SK-N-SH (cell line): ENCODE data around the gene MBNL2. TPM values are rescaled to one million over a fixed set of nuclear protein-coding genes. Genes with fewer than 3 reads are reported as not detected.
A peak's percentile ranks its signal among the peaks of the same experiment; 100 is the strongest.

Source experiments
- CTCF ChIA-PET: fragments of 300-600, 350-600 bp; formaldehyde crosslinking; extraction: SDS; loops from one replicate; lab custom pipeline; 2021; lab: Yijun Ruan, JAX
- POLR2A ChIA-PET: fragments of 350-600 bp; sonication (Branson Sonifier 250); formaldehyde crosslinking; extraction: SDS; loops from one replicate; lab custom pipeline; 2020; ENCODE audit warnings: antibody characterized with exemption, inconsistent platforms; lab: Yijun Ruan, JAX
- DNase-seq: peaks from one replicate; pipeline ENCODE4 v3.0.0; 2012
- H2AFZ ChIP-seq: fragments of 200-600 bp; sonication (generic); 2 replicates; pipeline ENCODE4 v1.8.1; 2016; ENCODE audit warnings: antibody characterized with exemption, mild to moderate bottlenecking, low read depth
- H3F3A ChIP-seq: fragments of 200-600 bp; sonication (generic); replicated peaks from 2 replicates; pipeline ENCODE3; 2016; ENCODE audit warnings: antibody characterized with exemption, mild to moderate bottlenecking; ENCODE audit not compliant: insufficient read depth
- H3K27ac ChIP-seq, 2 experiments: fragments of 200-500 bp in 1 of 2; fragments of 200-600 bp in 1 of 2; sonication (Bioruptor generic) in 1 of 2; sonication (generic), shearing (Covaris generic) in 1 of 2; 2 replicates each; pipeline versions ENCODE4 v1.5.1 to v1.6.1; 2014 to 2016; ENCODE audit warnings: low read depth in 2 of 2, inconsistent platforms in 1 of 2, low read length in 1 of 2, mild to moderate bottlenecking in 1 of 2, mixed read lengths in 1 of 2
- H3K27me3 ChIP-seq: fragments of 200-600 bp; sonication (generic), shearing (Covaris generic); 2 replicates; pipeline ENCODE4 v1.6.1; 2016; ENCODE audit warnings: mixed run types; ENCODE audit not compliant: insufficient read depth
- H3K36me3 ChIP-seq, 2 experiments: fragments of 200-500 bp in 1 of 2; fragments of 200-600 bp in 1 of 2; sonication (Bioruptor generic) in 1 of 2; sonication (generic) in 1 of 2; replicated peaks in 1 of 2; 2 replicates each; pipeline versions ENCODE3 to v1.5.1; 2014 to 2016; ENCODE audit warnings: low read length in 1 of 2, mild to moderate bottlenecking in 1 of 2; ENCODE audit not compliant: insufficient read depth in 2 of 2, control insufficient read depth in 1 of 2
- H3K4me1 ChIP-seq, 2 experiments: fragments of 200-500 bp in 1 of 2; fragments of 200-600 bp in 1 of 2; sonication (Bioruptor generic) in 1 of 2; sonication (generic), shearing (Covaris generic) in 1 of 2; 2 replicates each; pipeline versions ENCODE4 v1.5.1 to v1.6.1; 2014 to 2016; ENCODE audit warnings: low read depth in 1 of 2, low read length in 1 of 2, mixed run types in 1 of 2; ENCODE audit not compliant: insufficient read depth in 2 of 2, control insufficient read depth in 1 of 2
- H3K4me2 ChIP-seq: fragments of 200-600 bp; sonication (generic), shearing (Covaris generic); 2 replicates; pipeline ENCODE4 v1.6.1; 2017; ENCODE audit warnings: mixed run types
- H3K4me3 ChIP-seq, 2 experiments: fragments of 200-500 bp in 1 of 2; fragments of 200-600 bp in 1 of 2; sonication (Bioruptor generic) in 1 of 2; sonication (generic), shearing (Covaris generic) in 1 of 2; 2 replicates each; pipeline versions ENCODE4 v1.5.1 to v1.8.1; 2014 to 2016; ENCODE audit warnings: low read depth in 2 of 2, inconsistent platforms in 1 of 2, low read length in 1 of 2, mild to moderate bottlenecking in 1 of 2, mixed read lengths in 1 of 2, moderate library complexity in 1 of 2
- H3K79me2 ChIP-seq: fragments of 200-600 bp; sonication (generic); 2 replicates; pipeline ENCODE4 v1.8.1; 2017; ENCODE audit warnings: mild to moderate bottlenecking; ENCODE audit not compliant: insufficient read depth
- H3K9ac ChIP-seq: fragments of 200-600 bp; sonication (generic); 2 replicates; pipeline ENCODE4 v1.6.1; 2017; ENCODE audit warnings: mixed run types
- H3K9me2 ChIP-seq: fragments of 200-600 bp; sonication (generic); 2 replicates; pipeline ENCODE4 v1.6.1; 2017; ENCODE audit warnings: mixed run types
- H3K9me3 ChIP-seq: fragments of 200-600 bp; sonication (generic); 2 replicates; pipeline ENCODE4 v1.6.1; 2017; ENCODE audit warnings: mixed run types, mild to moderate bottlenecking, moderate library complexity
- H4K20me1 ChIP-seq: fragments of 200-600 bp; sonication (generic); 2 replicates; pipeline ENCODE4 v1.6.1; 2017; ENCODE audit warnings: mild to moderate bottlenecking, mixed run types; ENCODE audit not compliant: insufficient read depth
- ELF1 ChIP-seq: IDR thresholded peaks from 2 replicates; pipeline ENCODE4 v1.4.0; 2012
- EP300 ChIP-seq, 2 experiments: IDR thresholded peaks; 2 replicates each; pipeline versions ENCODE4 v1.4.0 to v1.6.1; 2012; ENCODE audit warnings: borderline replicate concordance in 1 of 2, low read depth in 1 of 2, low read length in 1 of 2
- EZH2phosphoT487 ChIP-seq: fragments of 200-600 bp; sonication (generic); IDR thresholded peaks from 2 replicates; pipeline ENCODE4 v1.6.1; 2017; ENCODE audit warnings: low read depth, mixed run types, mild to moderate bottlenecking, antibody characterized with exemption, moderate library complexity, borderline replicate concordance
- FOSL2 ChIP-seq: IDR thresholded peaks from 2 replicates; pipeline ENCODE4 v1.4.0; 2012; ENCODE audit warnings: low read depth, mild to moderate bottlenecking, moderate library complexity, borderline replicate concordance
- FOXM1 ChIP-seq: IDR thresholded peaks from 2 replicates; pipeline ENCODE4 v1.4.0; 2012; ENCODE audit warnings: low read depth, mild to moderate bottlenecking
- MAX ChIP-seq: IDR thresholded peaks from 2 replicates; pipeline ENCODE4 v1.4.0; 2012; ENCODE audit warnings: low read depth
- MEF2A ChIP-seq: IDR thresholded peaks from 2 replicates; pipeline ENCODE4 v1.4.0; 2012; ENCODE audit warnings: low read depth, borderline replicate concordance
- MXI1 ChIP-seq: IDR thresholded peaks from 2 replicates; pipeline ENCODE4 v1.6.1; 2012; ENCODE audit warnings: mild to moderate bottlenecking, low read depth, low read length, improper control_type of control experiment
- NFIC ChIP-seq: IDR thresholded peaks from 2 replicates; pipeline ENCODE4 v1.4.0; 2012; ENCODE audit warnings: borderline replicate concordance
- NRF1 ChIP-seq: IDR thresholded peaks from 2 replicates; pipeline ENCODE4 v1.6.1; 2012; ENCODE audit warnings: low read depth, mild to moderate bottlenecking, low read length
- RCOR1 ChIP-seq: fragments of 150-350 bp; IDR thresholded peaks from 2 replicates; pipeline ENCODE4 v1.6.1; 2017; ENCODE audit warnings: antibody characterized with exemption, low read length
- RFX5 ChIP-seq: IDR thresholded peaks from 2 replicates; pipeline ENCODE4 v1.6.1; 2012; ENCODE audit warnings: mild to moderate bottlenecking, improper control_type of control experiment, low read length
- RXRA ChIP-seq: IDR thresholded peaks from 2 replicates; pipeline ENCODE4 v1.4.0; 2012; ENCODE audit warnings: low read depth, mild to moderate bottlenecking, borderline replicate concordance
- SIN3A ChIP-seq: IDR thresholded peaks from 2 replicates; pipeline ENCODE4 v1.6.1; 2012; ENCODE audit warnings: low read depth, mild to moderate bottlenecking, low read length, moderate library complexity, borderline replicate concordance
- TAF1 ChIP-seq: IDR thresholded peaks from 2 replicates; pipeline ENCODE4 v1.6.1; 2012; ENCODE audit warnings: low read depth, mild to moderate bottlenecking, low read length, moderate library complexity, borderline replicate concordance
- TCF12 ChIP-seq: IDR thresholded peaks from 2 replicates; pipeline ENCODE4 v1.4.0; 2012
- WGBS: methylation state at CpG from one replicate; pipeline ENCODE4 v1.1.6; 2017; ENCODE audit warnings: low lambda C conversion rate; 5-methylcytosine and 5-hydroxymethylcytosine counted together
- polyA plus RNA-seq, 3 experiments: library from polyadenylated mRNA; depleted of rRNA; stranded (reverse); fragments of >200 nt; gene quantifications; 2 replicates each; pipeline ENCODE4 v1.2.3, GENCODE V29; 2012
- TF ChIP-seq, protein P1 (sequence below): fragments of 200-600 bp; sonication (generic); IDR thresholded peaks from 2 replicates; pipeline ENCODE4 v1.6.1; 2017; ENCODE audit warnings: antibody characterized with exemption, mild to moderate bottlenecking, moderate library complexity
- TF ChIP-seq, protein P2 (sequence below): fragments of 150-350 bp; IDR thresholded peaks from 2 replicates; pipeline ENCODE4 v1.6.1; 2016; ENCODE audit warnings: mild to moderate bottlenecking, low read depth, low read length
- TF ChIP-seq, protein P3 (sequence below): IDR thresholded peaks from 2 replicates; pipeline ENCODE4 v1.4.0; 2012; ENCODE audit warnings: low read depth, borderline replicate concordance
- TF ChIP-seq, protein P4 (sequence below): IDR thresholded peaks from 2 replicates; pipeline ENCODE4; 2012

The MBNL2 gene
- polyA plus RNA-seq, 1 of the 3 experiments (the other 2 are of a cell fraction) = 24.5 TPM

GRCh38 chr13:97231118-97231828, 9.1 kb downstream of the MBNL2 start:
- ChIA-PET CTCF (interaction anchor here (1.9 kb wide), 1 partner anchor 9 kb away, joined by 5 read pairs; the partner anchor contains the start of gene MBNL2), POLR2A (no interaction called here)
- Histone ChIP-seq H3K27ac (peak overlapping the region; percentile 47 to 83; a peak in 3 of 4 replicates), H3K4me3 (peak overlapping the region in 1 of 2 experiments; percentile 18; a peak in 2 of 4 replicates), H3K9me2 (no peaks in the 10 kb centered on the region), H3K36me3 (peaks cover 18 to 44% of the 10 kb centered on the region in 2 experiments), H3K27me3 (no peaks in the 10 kb centered on the region), H4K20me1 (peaks cover 12% of the 10 kb centered on the region; the same call in 1 of the 2 replicates), H3K4me2 (peak overlapping the region; percentile 68), H3K9ac (peak overlapping the region; percentile 55), H3K79me2 (peaks cover 99% of the 10 kb centered on the region), H3K9me3 (no peaks in the 10 kb centered on the region), H3F3A (peaks cover 50% of the 10 kb centered on the region), H3K4me1 (peaks cover 40 to 48% of the 10 kb centered on the region in 2 experiments), H2AFZ (no peak overlapping the region)
- DNase-seq = no peak
- 54% methylated on average over 4 of the region's 4 CpGs for WGBS
- TF ChIP-seq NFIC = peak; percentile 38
- no peak for TF ChIP-seq FOXM1

DNA sequence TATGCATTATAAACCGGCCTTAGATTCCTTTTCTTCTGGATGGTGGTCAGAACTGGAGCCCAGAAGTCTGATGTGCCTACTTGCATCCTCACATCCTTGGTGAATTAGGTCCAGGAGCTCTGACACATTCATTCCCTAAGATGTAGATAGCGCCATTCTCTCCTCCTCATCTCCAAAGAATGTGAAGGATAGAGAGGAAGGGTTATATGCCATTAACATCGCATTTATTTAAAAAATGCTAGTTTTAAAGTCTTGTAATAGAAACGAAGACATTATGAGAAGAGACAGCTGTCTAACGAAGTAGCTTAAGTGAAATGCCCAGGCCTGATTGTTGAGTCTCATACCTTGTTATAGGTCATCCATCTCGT, 9.7 kb downstream of the MBNL2 start:
- ChIA-PET POLR2A (no interaction called here), CTCF (interaction anchor here (1.9 kb wide), 1 partner anchor 10 kb away, joined by 5 read pairs; the partner anchor contains the start of gene MBNL2)
- Histone ChIP-seq H2AFZ (no peak overlapping the region), H3K4me2 (peak overlapping the region; percentile 68), H3K4me3 (no peak overlapping the region), H4K20me1 (peaks cover 12% of the 10 kb centered on the region; the same call in 1 of the 2 replicates), H3K79me2 (peaks cover 99% of the 10 kb centered on the region), H3F3A (peaks cover 50% of the 10 kb centered on the region), H3K4me1 (peaks cover 38 to 43% of the 10 kb centered on the region in 2 experiments), H3K9me2 (no peaks in the 10 kb centered on the region), H3K27me3 (no peaks in the 10 kb centered on the region), H3K9me3 (no peaks in the 10 kb centered on the region), H3K36me3 (peaks cover 16 to 45% of the 10 kb centered on the region in 2 experiments), H3K9ac (peak overlapping the region; percentile 55; the same call in 1 of the 2 replicates), H3K27ac (peak overlapping the region; percentile 39 to 83; a peak in 3 of 4 replicates)
- no peak for DNase-seq
- 38% methylated on average over 6 of the region's 6 CpGs for WGBS
- TF ChIP-seq ELF1 (no peak), FOXM1 (0 out of 2 replicates have a peak, but pooled peaks have one; percentile 59), FOSL2 (peak; percentile 65; the same call in 1 of the 2 replicates), MEF2A (no peak), EZH2phosphoT487 (no peak), RXRA (no peak), RCOR1 (no peak), EP300 (IDR thresholded peaks at IDR 0.05; ENCODE audit: borderline replicate concordance in 1 of 2, low read depth in 1 of 2, low read length in 1 of 2) (peak in 1 of 2 experiments; percentile 83; a peak in 2 of 4 replicates), NFIC (no peak; the same call in 1 of the 2 replicates), MAX (no peak), TAF1 (no peak), NRF1 (no peak), SIN3A (no peak), TCF12 (peak; percentile 67), MXI1 (no peak), RFX5 (no peak)
- TF ChIP-seq, protein P1, sequence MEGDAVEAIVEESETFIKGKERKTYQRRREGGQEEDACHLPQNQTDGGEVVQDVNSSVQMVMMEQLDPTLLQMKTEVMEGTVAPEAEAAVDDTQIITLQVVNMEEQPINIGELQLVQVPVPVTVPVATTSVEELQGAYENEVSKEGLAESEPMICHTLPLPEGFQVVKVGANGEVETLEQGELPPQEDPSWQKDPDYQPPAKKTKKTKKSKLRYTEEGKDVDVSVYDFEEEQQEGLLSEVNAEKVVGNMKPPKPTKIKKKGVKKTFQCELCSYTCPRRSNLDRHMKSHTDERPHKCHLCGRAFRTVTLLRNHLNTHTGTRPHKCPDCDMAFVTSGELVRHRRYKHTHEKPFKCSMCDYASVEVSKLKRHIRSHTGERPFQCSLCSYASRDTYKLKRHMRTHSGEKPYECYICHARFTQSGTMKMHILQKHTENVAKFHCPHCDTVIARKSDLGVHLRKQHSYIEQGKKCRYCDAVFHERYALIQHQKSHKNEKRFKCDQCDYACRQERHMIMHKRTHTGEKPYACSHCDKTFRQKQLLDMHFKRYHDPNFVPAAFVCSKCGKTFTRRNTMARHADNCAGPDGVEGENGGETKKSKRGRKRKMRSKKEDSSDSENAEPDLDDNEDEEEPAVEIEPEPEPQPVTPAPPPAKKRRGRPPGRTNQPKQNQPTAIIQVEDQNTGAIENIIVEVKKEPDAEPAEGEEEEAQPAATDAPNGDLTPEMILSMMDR = no peak
- TF ChIP-seq, protein P2, sequence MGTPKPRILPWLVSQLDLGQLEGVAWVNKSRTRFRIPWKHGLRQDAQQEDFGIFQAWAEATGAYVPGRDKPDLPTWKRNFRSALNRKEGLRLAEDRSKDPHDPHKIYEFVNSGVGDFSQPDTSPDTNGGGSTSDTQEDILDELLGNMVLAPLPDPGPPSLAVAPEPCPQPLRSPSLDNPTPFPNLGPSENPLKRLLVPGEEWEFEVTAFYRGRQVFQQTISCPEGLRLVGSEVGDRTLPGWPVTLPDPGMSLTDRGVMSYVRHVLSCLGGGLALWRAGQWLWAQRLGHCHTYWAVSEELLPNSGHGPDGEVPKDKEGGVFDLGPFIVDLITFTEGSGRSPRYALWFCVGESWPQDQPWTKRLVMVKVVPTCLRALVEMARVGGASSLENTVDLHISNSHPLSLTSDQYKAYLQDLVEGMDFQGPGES = no peak
- TF ChIP-seq, protein P3, sequence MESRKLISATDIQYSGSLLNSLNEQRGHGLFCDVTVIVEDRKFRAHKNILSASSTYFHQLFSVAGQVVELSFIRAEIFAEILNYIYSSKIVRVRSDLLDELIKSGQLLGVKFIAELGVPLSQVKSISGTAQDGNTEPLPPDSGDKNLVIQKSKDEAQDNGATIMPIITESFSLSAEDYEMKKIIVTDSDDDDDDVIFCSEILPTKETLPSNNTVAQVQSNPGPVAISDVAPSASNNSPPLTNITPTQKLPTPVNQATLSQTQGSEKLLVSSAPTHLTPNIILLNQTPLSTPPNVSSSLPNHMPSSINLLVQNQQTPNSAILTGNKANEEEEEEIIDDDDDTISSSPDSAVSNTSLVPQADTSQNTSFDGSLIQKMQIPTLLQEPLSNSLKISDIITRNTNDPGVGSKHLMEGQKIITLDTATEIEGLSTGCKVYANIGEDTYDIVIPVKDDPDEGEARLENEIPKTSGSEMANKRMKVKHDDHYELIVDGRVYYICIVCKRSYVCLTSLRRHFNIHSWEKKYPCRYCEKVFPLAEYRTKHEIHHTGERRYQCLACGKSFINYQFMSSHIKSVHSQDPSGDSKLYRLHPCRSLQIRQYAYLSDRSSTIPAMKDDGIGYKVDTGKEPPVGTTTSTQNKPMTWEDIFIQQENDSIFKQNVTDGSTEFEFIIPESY = no peak
- TF ChIP-seq, protein P4, sequence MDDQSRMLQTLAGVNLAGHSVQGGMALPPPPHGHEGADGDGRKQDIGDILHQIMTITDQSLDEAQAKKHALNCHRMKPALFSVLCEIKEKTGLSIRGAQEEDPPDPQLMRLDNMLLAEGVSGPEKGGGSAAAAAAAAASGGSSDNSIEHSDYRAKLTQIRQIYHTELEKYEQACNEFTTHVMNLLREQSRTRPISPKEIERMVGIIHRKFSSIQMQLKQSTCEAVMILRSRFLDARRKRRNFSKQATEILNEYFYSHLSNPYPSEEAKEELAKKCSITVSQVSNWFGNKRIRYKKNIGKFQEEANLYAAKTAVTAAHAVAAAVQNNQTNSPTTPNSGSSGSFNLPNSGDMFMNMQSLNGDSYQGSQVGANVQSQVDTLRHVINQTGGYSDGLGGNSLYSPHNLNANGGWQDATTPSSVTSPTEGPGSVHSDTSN = peak; percentile 56
